CD4-positive, alpha-beta T cell treated with Interleukin-17A for 4 hours (primary cell): ENCODE results near the gene MAPK14.
A peak's percentile ranks its signal among the peaks of the same experiment; 100 is the strongest.
"Not testable (repeated sequence)": the region's sequence is repeated elsewhere in the genome, so short reads cannot be mapped to it uniquely, and the experiment has no call there.

Source experiments
- DNase-seq: peaks from one replicate; pipeline ENCODE4 v3.0.0-alpha.2; 2020; ENCODE audit warnings: mixed read lengths

Gene MAPK14

GRCh38 chr6:36124881-36125280 is 97.3 kb downstream of the MAPK14 start:
- no peak for DNase-seq

GRCh38 chr6:36125575-36125974 is 98.0 kb downstream of the MAPK14 start:
- no peak for DNase-seq

GRCh38 chr6:36126121-36126520 is 98.5 kb downstream of the MAPK14 start:
- no peak for DNase-seq

- no peak for DNase-seq
Observed at GRCh38 chr6:36126553-36127458, 99.2 kb downstream of the MAPK14 start.

GRCh38 chr6:36127462-36128016 is 99.9 kb downstream of the MAPK14 start:
- DNase-seq: no peak

GRCh38 chr6:36128073-36128472 is 100.5 kb downstream of the MAPK14 start:
- DNase-seq: no peak

GRCh38 chr6:36128793-36129192 is 101.2 kb downstream of the MAPK14 start:
- no peak for DNase-seq

- DNase-seq: not testable (repeated sequence)
Observed at GRCh38 chr6:36129334-36129733, 101.7 kb downstream of the MAPK14 start.

GRCh38 chr6:36129941-36130666 is 102.5 kb downstream of the MAPK14 start, which contains the start of gene MAPK13:
MAPK13 (plus strand) TSS chr6:36130513; CDS start chr6:36130583, 70 bp downstream.
- peak; percentile 55 for DNase-seq

- DNase-seq: peak; percentile 63
Observed at GRCh38 chr6:36130667-36131510, 103.3 kb downstream of the MAPK14 start.

GRCh38 chr6:36131511-36132245 is 104.1 kb downstream of the MAPK14 start:
- DNase-seq: peak; percentile 66

- no peak for DNase-seq
Observed at GRCh38 chr6:36132246-36132895, 104.8 kb downstream of the MAPK14 start.

GRCh38 chr6:36133148-36133547 is 105.5 kb downstream of the MAPK14 start:
- no peak for DNase-seq

GRCh38 chr6:36133912-36134311 is 106.3 kb downstream of the MAPK14 start:
- no peak for DNase-seq

- DNase-seq: no peak
Observed at GRCh38 chr6:36135053-36135731, 107.6 kb downstream of the MAPK14 start.

- no peak for DNase-seq
Observed at GRCh38 chr6:36136034-36136433, 108.4 kb downstream of the MAPK14 start.

GRCh38 chr6:36136551-36136950 is 108.9 kb downstream of the MAPK14 start:
- DNase-seq: no peak

GRCh38 chr6:36138667-36139066 is 111.1 kb downstream of the MAPK14 start:
- no peak for DNase-seq

GRCh38 chr6:36139431-36139830 is 111.8 kb downstream of the MAPK14 start:
- DNase-seq: peak; percentile 36

GRCh38 chr6:36139991-36140710 is 112.5 kb downstream of the MAPK14 start:
- no peak for DNase-seq
